ENCODE results near the gene DSN1. TPM values are rescaled to one million over a fixed set of nuclear protein-coding genes. Genes with fewer than 3 reads are reported as not detected.

The DSN1 gene, protein sequence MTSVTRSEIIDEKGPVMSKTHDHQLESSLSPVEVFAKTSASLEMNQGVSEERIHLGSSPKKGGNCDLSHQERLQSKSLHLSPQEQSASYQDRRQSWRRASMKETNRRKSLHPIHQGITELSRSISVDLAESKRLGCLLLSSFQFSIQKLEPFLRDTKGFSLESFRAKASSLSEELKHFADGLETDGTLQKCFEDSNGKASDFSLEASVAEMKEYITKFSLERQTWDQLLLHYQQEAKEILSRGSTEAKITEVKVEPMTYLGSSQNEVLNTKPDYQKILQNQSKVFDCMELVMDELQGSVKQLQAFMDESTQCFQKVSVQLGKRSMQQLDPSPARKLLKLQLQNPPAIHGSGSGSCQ
- total RNA-seq: 8.4 and 9.5 TPM in 2 replicates

GRCh38 chr20:36773597-36774390, at the start of gene DSN1:
DSN1 (minus strand) TSS chr20:36773763; CDS start chr20:36771458, 2,305 bp downstream.
- no peak for TF ChIP-seq CTCF (IDR thresholded peaks at IDR 0.05; ENCODE audit: insufficient read depth, low read length, poor library complexity, severe bottlenecking)
- peak within 1 kb of the TSS; percentile 68 for H3K4me3 ChIP-seq (ENCODE audit: low read depth, low read length)
- DNase-seq (ENCODE audit: low read depth): peak; percentile 82
- no peaks in the 10 kb centered on the region for H3K36me3 ChIP-seq (ENCODE audit: control insufficient read depth, insufficient read depth, low read length)
- no peaks in the 10 kb centered on the region for H3K27me3 ChIP-seq (ENCODE audit: control insufficient read depth, insufficient read depth, low read length)

- DNase-seq (ENCODE audit: low read depth): no peak
- Histone ChIP-seq H3K4me3 (ENCODE audit: low read depth, low read length) (no peak overlapping the region), H3K36me3 (ENCODE audit: control insufficient read depth, insufficient read depth, low read length) (peaks cover 3% of the 10 kb centered on the region), H3K27me3 (ENCODE audit: control insufficient read depth, insufficient read depth, low read length) (no peaks in the 10 kb centered on the region)
- no peak for TF ChIP-seq CTCF (IDR thresholded peaks at IDR 0.05; ENCODE audit: insufficient read depth, low read length, poor library complexity, severe bottlenecking)
Observed at GRCh38 chr20:36823121-36823520, 49.6 kb upstream of the DSN1 start.

DNA sequence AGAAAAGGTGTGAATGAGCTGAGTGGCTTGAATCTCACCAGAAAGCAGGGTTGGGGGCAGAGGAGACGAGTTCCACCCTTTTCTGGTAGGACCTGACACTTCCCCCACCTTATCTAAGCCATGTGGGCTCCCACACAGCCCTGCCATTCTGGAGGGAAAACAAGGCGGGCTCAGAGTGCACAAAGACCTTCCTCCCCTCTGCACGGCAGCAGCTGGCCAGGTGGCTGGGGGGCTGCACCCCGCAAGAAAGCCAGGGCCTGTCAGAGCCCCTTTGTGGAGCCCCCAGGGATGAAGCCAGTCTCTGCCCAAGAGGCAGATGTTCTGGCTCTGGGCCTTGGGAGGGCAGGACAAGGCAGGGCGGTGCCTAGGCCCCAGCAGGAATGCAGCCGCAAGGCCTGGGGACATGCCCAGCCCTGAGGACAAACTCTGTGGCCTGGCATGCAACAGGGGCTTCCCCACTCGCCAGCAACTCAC, 48.4 kb upstream of the DSN1 start:
- TF ChIP-seq CTCF (IDR thresholded peaks at IDR 0.05; ENCODE audit: insufficient read depth, low read length, poor library complexity, severe bottlenecking): no peak
- DNase-seq (ENCODE audit: low read depth): no peak
- Histone ChIP-seq H3K36me3 (ENCODE audit: control insufficient read depth, insufficient read depth, low read length) (peaks cover 3% of the 10 kb centered on the region), H3K4me3 (ENCODE audit: low read depth, low read length) (no peak overlapping the region), H3K27me3 (ENCODE audit: control insufficient read depth, insufficient read depth, low read length) (no peaks in the 10 kb centered on the region)

GRCh38 chr20:36820928-36821327, 47.4 kb upstream of the DSN1 start:
- peaks cover 3% of the 10 kb centered on the region for H3K36me3 ChIP-seq (ENCODE audit: control insufficient read depth, insufficient read depth, low read length)
- no peak for TF ChIP-seq CTCF (IDR thresholded peaks at IDR 0.05; ENCODE audit: insufficient read depth, low read length, poor library complexity, severe bottlenecking)
- no peak overlapping the region for H3K4me3 ChIP-seq (ENCODE audit: low read depth, low read length)
- DNase-seq (ENCODE audit: low read depth): no peak
- H3K27me3 ChIP-seq (ENCODE audit: control insufficient read depth, insufficient read depth, low read length): no peaks in the 10 kb centered on the region

- DNase-seq (ENCODE audit: low read depth): no peak
- TF ChIP-seq CTCF (IDR thresholded peaks at IDR 0.05; ENCODE audit: insufficient read depth, low read length, poor library complexity, severe bottlenecking): no peak
- Histone ChIP-seq H3K27me3 (ENCODE audit: control insufficient read depth, insufficient read depth, low read length) (no peaks in the 10 kb centered on the region), H3K4me3 (ENCODE audit: low read depth, low read length) (no peak overlapping the region), H3K36me3 (ENCODE audit: control insufficient read depth, insufficient read depth, low read length) (peaks cover 5% of the 10 kb centered on the region)
Observed at GRCh38 chr20:36820073-36820472, 46.5 kb upstream of the DSN1 start.

All from kidney epithelial cell (primary cell).